OCI-LY3 (cell line): Measurements from ENCODE around the gene BTD.

Experiments
- EZH2phosphoT487 ChIP-seq: fragments of 200-600 bp; shearing (Covaris generic); IDR thresholded peaks from 2 replicates; pipeline ENCODE4 v1.6.1; 2018; ENCODE audit warnings: antibody characterized with exemption, mixed run types, low read depth
- TF ChIP-seq, protein P1 (sequence below): fragments of 200-600, 300-600 bp; sonication (generic); IDR thresholded peaks from 2 replicates; pipeline ENCODE4 v1.5.1; 2014; ENCODE audit warnings: antibody characterized with exemption, low read length, low read depth

- TF ChIP-seq EZH2phosphoT487 = no peak
- TF ChIP-seq, protein P1, sequence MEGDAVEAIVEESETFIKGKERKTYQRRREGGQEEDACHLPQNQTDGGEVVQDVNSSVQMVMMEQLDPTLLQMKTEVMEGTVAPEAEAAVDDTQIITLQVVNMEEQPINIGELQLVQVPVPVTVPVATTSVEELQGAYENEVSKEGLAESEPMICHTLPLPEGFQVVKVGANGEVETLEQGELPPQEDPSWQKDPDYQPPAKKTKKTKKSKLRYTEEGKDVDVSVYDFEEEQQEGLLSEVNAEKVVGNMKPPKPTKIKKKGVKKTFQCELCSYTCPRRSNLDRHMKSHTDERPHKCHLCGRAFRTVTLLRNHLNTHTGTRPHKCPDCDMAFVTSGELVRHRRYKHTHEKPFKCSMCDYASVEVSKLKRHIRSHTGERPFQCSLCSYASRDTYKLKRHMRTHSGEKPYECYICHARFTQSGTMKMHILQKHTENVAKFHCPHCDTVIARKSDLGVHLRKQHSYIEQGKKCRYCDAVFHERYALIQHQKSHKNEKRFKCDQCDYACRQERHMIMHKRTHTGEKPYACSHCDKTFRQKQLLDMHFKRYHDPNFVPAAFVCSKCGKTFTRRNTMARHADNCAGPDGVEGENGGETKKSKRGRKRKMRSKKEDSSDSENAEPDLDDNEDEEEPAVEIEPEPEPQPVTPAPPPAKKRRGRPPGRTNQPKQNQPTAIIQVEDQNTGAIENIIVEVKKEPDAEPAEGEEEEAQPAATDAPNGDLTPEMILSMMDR = no peak
These were observed 81.7 kb downstream of the BTD start for GRCh38 chr3:15683253-15683652.
